ENCODE data around the gene PEDS1.
A peak's percentile ranks its signal among the peaks of the same experiment; 100 is the strongest.

PEDS1 gene

DNA sequence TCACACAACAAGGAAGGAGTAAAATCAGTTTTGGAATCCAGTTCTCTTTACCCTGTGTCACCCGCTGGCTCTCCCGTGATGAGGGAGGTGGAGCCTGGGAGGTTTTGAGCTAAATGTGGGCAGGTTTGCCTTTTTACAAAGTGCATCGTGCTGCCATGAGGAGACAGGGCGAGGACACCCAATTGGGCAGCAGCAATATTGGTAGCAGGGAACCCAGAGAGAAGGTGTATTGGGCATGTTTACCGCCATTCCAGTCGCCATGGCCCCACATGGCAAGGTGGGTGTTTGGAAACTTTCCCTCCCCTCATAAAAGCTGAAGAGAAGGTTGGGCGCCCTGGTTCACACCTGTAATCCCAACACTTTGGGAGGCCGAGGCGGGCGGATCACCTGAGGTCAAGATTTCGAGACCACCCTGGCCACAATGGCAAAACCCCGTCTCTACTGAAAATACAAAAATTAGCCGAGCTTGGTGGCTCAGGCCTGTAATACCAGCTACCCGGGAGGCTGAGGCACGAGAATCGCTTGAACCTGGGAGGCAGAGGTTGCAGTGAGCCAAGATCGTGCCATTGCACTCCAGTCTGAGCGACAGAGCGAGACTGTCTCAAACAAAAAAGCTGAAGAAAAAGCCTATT is 37.0 kb downstream of the PEDS1 start:
- H3K4me3 ChIP-seq (replicated peaks; ENCODE audit: low read depth, low read length): peak overlapping the region; percentile 61
- DNase-seq (ENCODE audit: low read depth): no peak
- TF ChIP-seq, protein P1, sequence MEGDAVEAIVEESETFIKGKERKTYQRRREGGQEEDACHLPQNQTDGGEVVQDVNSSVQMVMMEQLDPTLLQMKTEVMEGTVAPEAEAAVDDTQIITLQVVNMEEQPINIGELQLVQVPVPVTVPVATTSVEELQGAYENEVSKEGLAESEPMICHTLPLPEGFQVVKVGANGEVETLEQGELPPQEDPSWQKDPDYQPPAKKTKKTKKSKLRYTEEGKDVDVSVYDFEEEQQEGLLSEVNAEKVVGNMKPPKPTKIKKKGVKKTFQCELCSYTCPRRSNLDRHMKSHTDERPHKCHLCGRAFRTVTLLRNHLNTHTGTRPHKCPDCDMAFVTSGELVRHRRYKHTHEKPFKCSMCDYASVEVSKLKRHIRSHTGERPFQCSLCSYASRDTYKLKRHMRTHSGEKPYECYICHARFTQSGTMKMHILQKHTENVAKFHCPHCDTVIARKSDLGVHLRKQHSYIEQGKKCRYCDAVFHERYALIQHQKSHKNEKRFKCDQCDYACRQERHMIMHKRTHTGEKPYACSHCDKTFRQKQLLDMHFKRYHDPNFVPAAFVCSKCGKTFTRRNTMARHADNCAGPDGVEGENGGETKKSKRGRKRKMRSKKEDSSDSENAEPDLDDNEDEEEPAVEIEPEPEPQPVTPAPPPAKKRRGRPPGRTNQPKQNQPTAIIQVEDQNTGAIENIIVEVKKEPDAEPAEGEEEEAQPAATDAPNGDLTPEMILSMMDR (IDR thresholded peaks at IDR 0.05; ENCODE audit: low read length, missing control alignments): no peak

GRCh38 chr20:50115591-50116367 is 37.7 kb downstream of the PEDS1 start:
- peak; percentile 98 for DNase-seq (ENCODE audit: low read depth)
- TF ChIP-seq, protein P1 (IDR thresholded peaks at IDR 0.05; ENCODE audit: low read length, missing control alignments): no peak
- peak overlapping the region; percentile 61 for H3K4me3 ChIP-seq (replicated peaks; ENCODE audit: low read depth, low read length)

- TF ChIP-seq, protein P1 (IDR thresholded peaks at IDR 0.05; ENCODE audit: low read length, missing control alignments): no peak
- H3K4me3 ChIP-seq (replicated peaks; ENCODE audit: low read depth, low read length): peak overlapping the region; percentile 61
- DNase-seq (ENCODE audit: low read depth): no peak
These were observed 38.4 kb downstream of the PEDS1 start for GRCh38 chr20:50115041-50115512.

DNA sequence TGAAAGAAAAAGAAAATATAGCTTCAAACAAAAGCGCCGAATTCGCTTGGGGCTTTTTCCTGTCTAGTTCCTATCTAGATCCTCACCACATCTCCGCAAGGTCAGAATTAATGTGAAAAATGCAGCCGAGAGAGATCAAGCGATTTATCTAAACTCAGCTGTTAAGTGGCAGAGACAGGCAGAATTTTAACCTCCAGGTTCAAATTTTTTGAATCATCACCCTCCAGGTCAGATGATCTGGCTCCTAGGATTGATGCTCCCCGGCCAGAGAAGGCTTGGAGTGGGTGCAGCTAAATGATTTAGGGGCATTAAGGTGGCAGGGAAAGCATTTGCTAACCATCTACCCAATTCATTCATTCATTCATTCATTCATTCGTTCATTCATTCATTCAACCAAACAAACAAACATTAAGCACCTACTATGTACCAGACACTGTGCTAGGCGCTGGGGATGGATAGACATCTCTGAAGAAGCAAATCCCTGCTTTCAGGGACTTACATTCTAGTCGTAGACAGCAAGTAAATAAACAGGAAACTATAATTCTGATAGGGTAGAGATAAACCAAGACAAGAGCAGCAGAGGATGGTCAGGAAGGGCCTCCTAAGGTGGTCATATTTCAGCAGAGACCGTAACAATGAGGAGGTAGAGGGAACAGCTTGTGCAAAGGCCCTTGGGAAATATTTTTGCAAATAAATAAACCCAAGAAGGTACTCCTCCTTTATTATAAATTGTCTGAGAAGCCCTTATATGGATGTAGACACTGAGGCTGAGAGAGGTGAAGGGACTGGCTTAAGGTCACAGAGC is 39.9 kb downstream of the PEDS1 start:
- TF ChIP-seq, protein P1 (IDR thresholded peaks at IDR 0.05; ENCODE audit: low read length, missing control alignments): no peak
- no peak for DNase-seq (ENCODE audit: low read depth)
- H3K4me3 ChIP-seq (replicated peaks; ENCODE audit: low read depth, low read length): peak overlapping the region; percentile 84

GRCh38 chr20:50112512-50113419 is 40.8 kb downstream of the PEDS1 start, which contains the start of gene UBE2V1:
TSS of gene UBE2V1 (minus strand) at chr20:50113150. CDS start at chr20:50113128, 22 bp downstream.
- TF ChIP-seq, protein P1 (IDR thresholded peaks at IDR 0.05; ENCODE audit: low read length, missing control alignments): peak; percentile 38
- peak; percentile 86 for DNase-seq (ENCODE audit: low read depth)
- H3K4me3 ChIP-seq (replicated peaks; ENCODE audit: low read depth, low read length): peak within 1 kb of the TSS; percentile 84
